HG02763 (cell line): ENCODE results near the gene OR10C1.
"Not testable (repeated sequence)": the region's sequence is repeated elsewhere in the genome, so short reads cannot be mapped to it uniquely, and the experiment has no call there.

Experiments
- ATAC-seq: cut with Tn5 transposase; IDR thresholded peaks from one replicate; pipeline ENCODE4 v1.9.1; 2021; ENCODE audit warnings: mild to moderate bottlenecking, moderate library complexity; ENCODE audit not compliant: unreplicated experiment

OR10C1 gene, protein sequence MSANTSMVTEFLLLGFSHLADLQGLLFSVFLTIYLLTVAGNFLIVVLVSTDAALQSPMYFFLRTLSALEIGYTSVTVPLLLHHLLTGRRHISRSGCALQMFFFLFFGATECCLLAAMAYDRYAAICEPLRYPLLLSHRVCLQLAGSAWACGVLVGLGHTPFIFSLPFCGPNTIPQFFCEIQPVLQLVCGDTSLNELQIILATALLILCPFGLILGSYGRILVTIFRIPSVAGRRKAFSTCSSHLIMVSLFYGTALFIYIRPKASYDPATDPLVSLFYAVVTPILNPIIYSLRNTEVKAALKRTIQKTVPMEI

DNA sequence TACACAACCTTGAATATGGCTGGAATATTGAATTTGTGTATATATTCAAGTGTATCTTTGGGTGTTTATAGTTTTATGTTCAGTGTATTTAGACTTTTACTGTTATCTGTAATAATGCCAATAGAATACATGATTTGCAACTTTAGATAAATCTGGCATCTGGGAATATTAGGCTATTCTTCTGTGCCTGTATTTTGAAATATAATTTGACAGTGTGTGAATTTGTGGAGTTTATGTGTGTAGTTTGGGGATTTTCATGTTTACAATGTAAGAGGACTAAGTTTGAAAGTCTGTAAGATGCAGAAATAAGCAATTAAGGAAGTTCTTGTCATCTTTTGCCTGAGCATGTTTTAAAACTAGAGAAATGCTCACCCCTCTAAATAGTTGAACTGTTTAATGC lies at the start of gene OR10C1:
TSS of gene OR10C1 (plus strand) at position 301 of the 400 bp plus-strand sequence. CDS start 710 bp downstream, outside the sequence.
- no peak for ATAC-seq

DNA sequence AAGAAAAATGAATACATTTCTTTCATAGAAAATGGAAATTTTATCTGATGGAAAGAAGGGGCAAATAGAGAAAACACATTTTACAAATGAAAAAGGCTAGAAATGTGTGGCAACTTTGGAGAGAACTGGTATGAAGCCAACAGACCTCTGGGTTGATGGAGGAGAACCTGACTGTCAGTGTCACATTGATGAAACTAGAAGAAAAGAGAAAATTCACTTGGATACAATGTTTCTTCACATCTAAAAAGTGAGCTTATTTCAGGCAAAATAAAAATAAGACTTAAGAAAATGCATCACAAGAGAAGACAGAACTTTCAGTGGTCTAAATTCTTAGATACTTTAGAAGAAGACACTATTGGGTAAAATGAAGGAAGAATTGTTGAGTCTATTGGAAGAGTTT lies 43.8 kb upstream of the OR10C1 start, which contains the start of gene OR12D2:
TSS of gene OR12D2 (plus strand) at position 301 of the 400 bp plus-strand sequence. CDS start 1,069 bp downstream, outside the sequence.
- ATAC-seq: no peak

DNA sequence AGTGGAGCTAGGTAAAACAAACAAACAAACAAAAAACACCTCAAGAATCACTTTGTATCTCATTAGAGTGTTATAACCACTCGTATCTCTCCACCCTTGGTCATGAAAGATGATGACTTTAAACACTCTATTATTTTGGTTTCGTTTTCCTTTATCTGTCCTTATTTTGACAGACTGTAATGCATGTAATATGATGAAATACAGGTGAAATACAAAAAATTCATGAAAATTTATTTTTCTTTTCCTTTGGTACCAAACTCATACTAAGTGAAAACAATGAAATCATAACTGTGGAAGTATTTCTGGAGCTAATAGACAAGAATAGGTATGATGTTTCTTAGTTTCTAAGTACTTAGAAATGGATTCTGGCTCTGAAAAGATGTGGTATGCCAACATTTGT lies 39.6 kb upstream of the OR10C1 start:
- ATAC-seq: no peak

DNA sequence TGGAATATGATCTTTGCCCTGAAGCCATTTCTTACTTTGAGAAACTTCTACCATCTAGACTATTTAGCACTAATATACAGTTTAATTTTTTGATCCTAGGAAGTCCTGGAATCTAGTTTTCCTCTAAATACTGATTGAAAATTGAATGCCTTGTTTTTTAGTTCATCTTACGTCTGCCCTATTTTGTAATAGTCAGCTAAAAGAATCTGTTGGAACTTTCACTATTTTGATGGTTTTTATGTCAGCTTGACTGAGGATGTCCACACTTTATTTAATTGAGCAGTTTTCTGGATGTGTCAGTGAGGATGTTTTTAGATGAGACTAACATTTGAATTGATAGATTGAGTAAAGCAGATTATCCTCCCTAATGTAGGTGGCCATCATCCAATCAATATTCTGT lies 35.3 kb upstream of the OR10C1 start:
- no peak for ATAC-seq

DNA sequence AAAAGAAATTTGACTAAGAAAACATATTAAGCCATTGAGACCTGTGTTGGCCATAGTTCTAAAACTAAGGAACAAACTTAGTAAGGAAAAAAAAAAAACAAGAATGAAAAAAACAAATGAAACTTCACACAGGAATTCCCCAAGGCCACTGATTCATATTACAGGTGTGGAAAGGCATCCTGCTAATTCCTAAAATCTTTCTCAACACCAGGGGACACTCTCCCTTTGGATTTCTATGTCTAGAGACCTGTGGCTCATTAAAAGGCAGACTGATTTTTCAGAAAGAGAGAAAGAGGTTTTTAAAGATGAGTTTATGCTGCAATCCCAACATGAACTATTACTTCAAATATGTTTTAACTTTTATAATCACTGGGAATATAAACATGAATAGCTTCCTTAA lies 24.5 kb upstream of the OR10C1 start, which contains the start of gene OR12D1:
TSS of gene OR12D1 (plus strand) at position 341 of the 400 bp plus-strand sequence.
- no peak for ATAC-seq

DNA sequence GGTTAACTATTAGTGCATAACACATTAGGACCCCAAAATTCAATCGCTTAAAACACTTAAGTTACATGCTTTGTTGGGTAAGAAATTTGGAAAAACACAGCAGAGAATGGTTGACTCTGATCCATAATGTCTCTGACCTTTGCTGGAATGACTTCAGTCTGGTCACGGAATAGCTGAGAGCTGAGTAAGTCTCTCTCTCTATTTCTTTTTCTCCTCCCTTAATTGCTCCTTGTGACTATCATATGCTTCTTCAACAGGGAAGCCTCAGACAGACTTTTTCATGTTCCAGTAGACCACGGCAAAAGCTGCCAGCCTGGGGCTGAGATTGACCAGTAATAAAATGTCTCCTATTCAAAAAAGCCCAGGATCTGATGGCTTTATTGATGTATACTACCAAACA lies 19.6 kb upstream of the OR10C1 start:
- ATAC-seq: no peak

DNA sequence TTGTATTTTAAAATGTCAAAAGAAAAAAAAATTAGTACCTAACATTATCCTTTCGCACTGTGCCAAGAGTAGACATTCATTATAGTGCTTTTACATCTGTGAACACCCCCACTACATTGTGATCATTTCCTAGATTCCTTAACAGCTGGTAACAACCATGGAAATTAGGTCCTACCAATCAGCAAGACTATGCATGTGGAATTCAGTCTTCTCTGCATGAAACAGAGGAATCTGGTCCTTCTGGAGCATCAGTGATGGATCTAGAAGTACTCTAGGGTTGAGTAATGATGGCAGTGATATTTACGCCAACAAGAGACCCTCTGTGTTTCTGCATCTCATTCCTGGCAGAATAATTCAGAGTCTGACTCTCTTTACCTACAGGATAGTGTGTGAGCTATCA lies 14.9 kb upstream of the OR10C1 start:
- no peak for ATAC-seq

DNA sequence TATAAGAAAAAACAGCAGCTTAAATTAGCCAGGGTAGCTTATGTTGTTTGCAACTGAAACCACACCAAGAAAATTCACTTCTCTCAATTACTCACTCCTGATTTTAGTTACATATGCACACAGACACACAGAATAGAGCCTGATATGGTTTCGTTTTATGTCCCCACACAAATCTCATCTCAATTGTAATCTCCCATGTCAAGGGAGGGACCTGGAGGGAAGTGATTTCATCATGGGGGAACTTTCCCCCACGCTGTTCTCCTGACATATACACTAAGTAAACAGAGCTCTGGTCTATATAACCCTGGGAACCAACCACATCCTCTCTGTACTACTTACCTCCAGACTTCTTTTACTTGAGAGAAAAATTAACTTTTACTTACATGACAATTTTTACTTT lies 14.5 kb upstream of the OR10C1 start:
- no peak for ATAC-seq

DNA sequence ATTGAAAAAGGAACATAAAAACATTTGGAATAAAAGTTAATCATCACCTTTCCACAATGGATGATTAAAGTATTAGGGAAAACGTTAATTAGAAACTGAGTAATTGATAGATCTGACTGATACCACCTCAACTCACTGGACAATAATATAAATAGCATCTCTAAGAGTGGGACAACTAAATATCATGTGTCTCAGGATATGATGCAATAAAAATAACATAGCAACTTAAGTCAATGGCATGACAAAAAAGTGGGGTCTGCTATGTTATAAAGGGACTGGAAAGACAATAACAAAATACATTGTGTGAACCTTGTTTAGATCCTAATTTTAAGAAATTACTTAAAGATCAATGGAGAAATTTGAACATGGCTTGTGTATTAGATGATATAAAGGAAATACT lies 14.0 kb upstream of the OR10C1 start:
- ATAC-seq: no peak

DNA sequence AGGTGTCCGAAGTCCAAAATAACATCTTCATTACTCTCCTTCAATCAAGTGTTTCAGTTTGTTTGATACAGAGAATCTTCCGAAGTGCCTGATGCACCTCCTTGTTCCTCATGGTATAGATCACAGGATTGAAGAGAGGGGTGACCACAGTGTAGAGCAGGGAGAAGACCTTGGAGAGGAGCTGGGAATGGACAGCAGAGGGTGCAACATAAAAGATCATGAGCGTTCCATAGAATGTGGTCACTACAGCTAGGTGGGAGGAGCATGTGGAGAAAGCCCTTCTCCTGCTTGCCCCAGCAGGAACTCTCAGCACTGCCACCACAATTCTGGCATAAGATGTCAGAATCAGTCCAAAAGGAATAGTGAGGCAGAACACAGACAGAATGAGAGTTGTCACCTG lies 12.5 kb upstream of the OR10C1 start:
- no peak for ATAC-seq

DNA sequence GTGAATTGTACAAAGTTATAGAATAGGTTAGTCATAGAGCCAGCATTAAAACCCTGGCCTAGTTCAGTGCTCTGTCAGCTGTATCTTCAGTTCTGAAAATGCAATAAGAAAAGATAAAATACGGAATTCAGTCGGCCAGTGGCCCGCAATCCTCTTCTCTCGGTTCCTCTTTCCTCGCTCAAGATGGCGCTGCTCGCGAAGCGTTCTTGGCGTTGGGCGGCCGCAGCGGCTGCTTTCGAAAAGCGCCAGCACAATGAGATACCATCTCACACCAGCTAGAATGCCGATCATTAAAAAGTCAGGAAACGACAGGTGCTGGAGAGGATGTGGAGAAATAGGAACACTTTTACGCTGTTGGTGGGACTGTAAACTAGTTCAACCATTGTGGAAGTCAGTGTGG lies 2.4 kb upstream of the OR10C1 start:
- not testable (repeated sequence) for ATAC-seq

DNA sequence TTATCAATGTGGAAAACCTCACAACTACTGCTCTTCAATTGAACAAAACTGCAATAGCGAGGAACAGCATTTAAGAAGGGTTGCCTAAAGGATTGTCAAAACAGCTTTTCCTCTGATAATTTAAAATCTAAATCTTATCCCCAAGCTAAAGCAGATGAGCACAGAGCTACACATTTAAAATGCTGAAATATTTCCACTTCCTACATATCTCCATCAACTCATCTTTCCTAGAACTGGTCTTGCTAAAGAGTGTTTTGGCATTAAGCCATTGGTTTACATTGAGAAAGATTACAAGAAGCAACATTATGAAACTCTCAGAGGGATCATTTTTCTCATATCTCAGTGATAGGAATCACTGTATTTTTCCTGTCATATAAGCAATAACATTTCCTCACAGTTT lies 3.6 kb downstream of the OR10C1 start:
- ATAC-seq: no peak

DNA sequence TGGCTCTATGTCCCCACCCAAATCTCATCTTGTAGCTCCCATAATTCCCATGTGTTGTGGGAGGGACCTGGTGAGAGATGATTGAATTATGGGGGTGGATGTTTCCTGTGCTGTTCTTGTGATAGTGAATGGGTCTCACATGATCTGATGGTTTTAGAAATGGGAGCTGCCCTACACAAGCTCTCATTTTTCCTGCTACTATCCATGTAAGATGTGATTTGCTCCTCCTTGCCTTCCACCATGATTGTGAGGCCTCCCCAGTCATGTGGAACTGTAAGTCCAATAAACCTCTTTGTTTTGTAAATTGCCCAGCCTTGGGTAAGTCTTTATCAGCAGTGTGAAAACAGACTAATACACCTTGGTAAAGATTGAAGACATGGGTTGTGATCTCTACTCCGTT lies 4.9 kb downstream of the OR10C1 start:
- ATAC-seq: not testable (repeated sequence)

DNA sequence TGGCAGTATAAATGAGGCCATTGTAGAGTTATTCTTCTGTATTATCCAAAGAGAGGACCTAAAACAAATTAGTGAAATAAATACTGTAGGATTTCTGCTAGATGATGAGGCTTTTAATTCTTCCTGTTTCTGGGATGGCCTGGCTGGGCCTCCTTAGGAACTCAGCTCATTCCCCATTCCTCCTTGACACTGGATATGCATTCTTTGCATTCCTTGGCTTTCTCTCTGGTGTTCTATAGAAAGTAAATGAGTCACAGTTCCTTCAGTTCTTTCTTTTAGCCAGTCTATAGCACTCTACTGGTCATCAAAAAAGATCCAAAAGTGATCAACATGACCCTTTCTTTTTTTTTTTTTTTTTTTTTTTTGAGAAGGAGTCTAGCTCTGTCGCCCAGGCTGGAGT lies 8.6 kb downstream of the OR10C1 start:
- ATAC-seq: no peak

DNA sequence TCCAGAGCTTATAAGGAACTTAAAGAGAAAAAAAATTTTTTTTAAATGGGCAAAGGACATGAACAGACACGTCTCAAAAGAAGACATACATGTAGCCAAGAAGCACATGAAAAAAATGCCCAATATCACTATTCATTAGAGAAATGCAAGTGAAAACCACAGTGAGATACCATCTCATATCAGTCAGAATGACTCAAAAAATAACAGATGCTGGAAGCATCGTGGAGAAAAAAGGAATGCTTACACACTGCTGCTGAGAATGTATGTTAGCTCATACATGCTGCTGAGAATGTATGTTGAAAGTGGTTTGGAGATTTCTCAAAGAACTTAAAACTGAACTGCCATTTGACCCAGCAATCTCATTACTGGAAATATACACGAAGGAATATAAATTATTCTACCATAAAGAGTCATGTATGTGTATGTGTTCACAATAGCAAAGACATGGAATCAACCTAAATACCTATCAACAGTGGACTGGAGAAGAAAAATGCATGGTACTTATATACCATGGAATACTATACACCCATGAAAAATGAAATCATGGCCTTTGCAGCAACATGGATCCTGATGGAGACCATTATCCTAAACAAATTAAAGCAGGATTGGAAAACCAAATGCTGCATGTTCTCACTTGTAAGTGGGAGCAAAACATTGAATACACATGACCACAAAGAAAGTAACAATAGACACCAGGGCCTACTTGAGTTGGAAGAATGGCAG lies 12.5 kb downstream of the OR10C1 start:
- ATAC-seq: no peak

DNA sequence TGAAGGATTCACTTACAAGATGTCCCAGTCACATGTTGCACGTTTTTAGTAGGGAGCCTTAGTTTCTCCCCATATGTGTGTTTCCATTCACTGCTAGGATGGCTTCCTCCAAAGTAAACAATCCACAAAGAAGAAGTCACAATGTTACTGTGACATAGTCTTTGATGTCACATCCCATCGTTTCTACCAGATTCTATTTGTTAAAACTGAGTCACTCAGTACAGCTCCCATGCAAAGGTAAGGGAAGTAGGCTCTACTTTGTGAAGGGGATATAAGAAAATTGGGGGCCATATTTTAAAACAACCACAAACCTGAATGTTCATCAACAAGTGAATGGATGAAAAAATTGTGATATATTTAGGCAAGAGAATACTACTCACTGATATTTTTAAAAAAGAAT lies 17.9 kb downstream of the OR10C1 start, which contains the start of the genes OR11A1 and OR2H1:
TSS of gene OR11A1 (minus strand) at position 101 of the 400 bp plus-strand sequence. CDS start 29,430 bp downstream, outside the sequence.
TSS of gene OR2H1 (plus strand) at position 185 of the 400 bp plus-strand sequence. CDS start 4,615 bp downstream, outside the sequence.
- no peak for ATAC-seq

DNA sequence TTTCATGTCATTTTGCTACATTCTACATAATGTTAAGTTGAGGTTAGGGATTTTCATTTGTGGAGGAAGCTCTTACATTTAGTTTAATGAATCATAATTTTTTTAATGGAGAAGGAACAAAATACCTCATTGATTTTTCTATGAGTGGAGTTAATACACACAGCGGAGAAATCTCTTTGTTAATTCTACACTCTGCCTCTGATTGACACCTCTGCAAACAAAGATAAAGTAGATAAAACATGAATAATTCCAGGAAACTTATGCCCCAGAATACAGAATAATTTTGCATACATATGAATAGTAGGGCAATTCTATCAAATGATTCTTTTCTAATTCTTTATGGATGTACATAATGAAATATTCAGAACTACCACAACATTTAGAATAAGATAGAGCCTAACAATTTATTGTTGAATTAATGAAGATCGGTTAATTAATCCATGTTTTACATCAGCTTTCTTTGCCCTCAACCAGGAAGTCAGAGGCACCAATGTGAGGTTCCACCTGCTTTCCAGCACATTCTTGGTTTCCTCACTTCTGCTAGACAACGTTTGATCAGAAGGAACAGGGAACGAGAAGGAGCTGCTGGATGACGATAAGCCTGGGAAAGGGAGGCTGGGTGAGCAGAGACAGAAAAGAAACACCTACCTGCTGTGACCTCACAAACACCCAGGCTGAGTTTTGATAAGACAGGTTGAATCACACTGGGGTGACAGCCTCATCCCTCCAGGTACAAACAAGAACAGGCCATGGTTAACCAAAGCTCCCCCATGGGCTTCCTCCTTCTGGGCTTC lies 22.1 kb downstream of the OR10C1 start:
- ATAC-seq: no peak

DNA sequence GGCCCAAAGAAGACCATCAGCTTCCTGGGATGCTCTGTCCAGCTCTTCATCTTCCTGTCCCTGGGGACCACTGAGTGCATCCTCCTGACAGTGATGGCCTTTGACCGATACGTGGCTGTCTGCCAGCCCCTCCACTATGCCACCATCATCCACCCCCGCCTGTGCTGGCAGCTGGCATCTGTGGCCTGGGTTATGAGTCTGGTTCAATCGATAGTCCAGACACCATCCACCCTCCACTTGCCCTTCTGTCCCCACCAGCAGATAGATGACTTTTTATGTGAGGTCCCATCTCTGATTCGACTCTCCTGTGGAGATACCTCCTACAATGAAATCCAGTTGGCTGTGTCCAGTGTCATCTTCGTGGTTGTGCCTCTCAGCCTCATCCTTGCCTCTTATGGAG lies 22.9 kb downstream of the OR10C1 start:
- ATAC-seq: no peak

DNA sequence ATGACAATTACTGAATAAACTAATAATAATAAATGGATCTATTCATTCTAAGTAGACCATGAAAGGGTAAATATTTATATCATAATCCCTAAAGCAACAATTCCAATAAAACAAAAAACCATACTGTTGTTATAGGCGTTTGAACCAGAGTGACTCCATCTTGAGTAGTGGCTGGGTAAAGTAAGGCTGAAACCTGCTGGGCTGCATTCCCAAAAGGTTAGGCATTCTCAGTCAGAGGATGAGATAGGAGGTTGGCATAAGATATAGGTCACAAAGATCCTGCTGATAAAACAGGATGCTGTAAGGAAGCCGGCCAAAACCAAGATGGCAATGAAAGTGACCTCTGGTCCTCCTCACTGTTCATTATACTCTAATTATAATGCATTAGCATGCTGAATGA lies 26.2 kb downstream of the OR10C1 start:
- no peak for ATAC-seq

DNA sequence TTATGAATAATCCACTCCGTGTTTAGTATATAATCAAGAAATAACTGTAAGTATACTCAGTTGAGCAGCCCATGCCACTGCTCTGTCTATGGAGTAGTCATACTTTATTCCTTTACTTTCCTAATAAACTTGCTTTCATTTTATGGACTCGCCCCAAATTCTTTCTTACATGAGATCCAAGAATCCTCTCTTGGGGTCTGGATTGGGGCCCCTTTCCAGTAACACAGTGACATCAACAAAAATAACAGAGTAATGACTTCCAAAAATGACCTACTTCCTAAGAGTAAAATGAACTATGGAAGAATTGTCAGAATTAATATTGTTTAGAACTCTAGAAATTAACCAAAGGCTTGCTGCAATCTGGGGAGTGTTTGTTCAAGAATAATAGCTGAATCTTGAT lies 26.7 kb downstream of the OR10C1 start:
- no peak for ATAC-seq

DNA sequence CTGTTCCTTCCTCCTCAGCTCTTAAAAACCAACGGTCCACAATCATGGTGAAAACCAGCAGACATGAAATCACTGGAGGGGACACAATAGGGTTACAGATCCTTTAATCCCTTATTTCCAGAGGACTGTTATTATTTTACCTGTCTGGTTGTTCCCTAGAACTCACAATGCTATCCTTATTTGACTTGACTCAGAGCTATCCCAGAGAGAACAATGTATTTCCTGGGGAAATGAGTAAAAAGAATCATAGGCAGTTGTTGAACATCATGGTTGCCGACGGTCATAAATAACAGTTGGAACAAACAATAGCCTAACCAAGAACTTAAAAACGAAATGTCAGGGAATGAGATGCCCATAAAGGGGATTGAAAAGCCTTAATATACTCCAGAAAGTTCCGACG lies 27.1 kb downstream of the OR10C1 start:
- no peak for ATAC-seq
